Measurements from ENCODE around the gene TSPAN6. TPM values are rescaled to one million over a fixed set of nuclear protein-coding genes. Genes with fewer than 3 reads are reported as not detected.

The TSPAN6 gene
- total and polyA plus RNA-seq, 2 donors (not counting 3 experiments of a cell fraction or from before 2014, with no cell fraction given) = 43.1 to 65.5 TPM

DNA sequence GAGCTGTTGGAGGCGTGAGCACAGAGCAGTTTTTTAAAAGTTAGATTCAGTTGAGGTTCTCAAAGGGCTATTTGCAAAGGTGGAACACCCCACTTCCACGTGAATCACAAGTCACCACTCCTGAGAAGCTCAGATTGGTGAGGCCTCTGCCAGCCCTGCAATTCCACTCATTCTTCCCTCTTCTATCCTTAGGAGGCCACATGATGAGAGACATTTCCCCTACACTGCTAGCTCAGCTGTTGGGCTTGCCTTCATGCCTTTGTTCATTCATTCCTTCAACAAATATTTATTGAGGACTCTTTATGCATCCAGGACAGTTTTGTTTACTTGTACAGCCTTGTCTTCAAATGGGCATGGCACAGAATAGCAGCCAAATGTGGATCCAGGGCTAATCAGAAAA lies 11.1 kb upstream of the TSPAN6 start:
- no peak overlapping the region for H2AFZ ChIP-seq (ENCODE audit: low read depth, low read length)
- TF ChIP-seq GATA2 (IDR thresholded peaks at IDR 0.05; ENCODE audit: insufficient read depth, insufficient read length, low read depth, low read length) (no peak), EZH2 (IDR thresholded peaks at IDR 0.05; ENCODE audit: borderline replicate concordance, low read depth, low read length, severe bottlenecking) (no peak), FOS (IDR thresholded peaks at IDR 0.05; ENCODE audit: borderline replicate concordance, insufficient read depth, low read length) (no peak), JUN (IDR thresholded peaks at IDR 0.05; ENCODE audit: borderline replicate concordance, insufficient read depth, insufficient read length, low read depth) (no peak), MYC (IDR thresholded peaks at IDR 0.05; ENCODE audit: low read depth, low read length) (no peak), POLR2A (IDR thresholded peaks at IDR 0.05; ENCODE audit: low read depth, low read length) (no peak), POLR2AphosphoS5 (IDR thresholded peaks at IDR 0.05; ENCODE audit: insufficient read depth, low read depth, low read length) (no peak)
- TF ChIP-seq, protein P1, sequence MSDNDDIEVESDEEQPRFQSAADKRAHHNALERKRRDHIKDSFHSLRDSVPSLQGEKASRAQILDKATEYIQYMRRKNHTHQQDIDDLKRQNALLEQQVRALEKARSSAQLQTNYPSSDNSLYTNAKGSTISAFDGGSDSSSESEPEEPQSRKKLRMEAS (IDR thresholded peaks at IDR 0.05; ENCODE audit: insufficient read depth, insufficient read length) = no peak
- TF ChIP-seq, protein P2, sequence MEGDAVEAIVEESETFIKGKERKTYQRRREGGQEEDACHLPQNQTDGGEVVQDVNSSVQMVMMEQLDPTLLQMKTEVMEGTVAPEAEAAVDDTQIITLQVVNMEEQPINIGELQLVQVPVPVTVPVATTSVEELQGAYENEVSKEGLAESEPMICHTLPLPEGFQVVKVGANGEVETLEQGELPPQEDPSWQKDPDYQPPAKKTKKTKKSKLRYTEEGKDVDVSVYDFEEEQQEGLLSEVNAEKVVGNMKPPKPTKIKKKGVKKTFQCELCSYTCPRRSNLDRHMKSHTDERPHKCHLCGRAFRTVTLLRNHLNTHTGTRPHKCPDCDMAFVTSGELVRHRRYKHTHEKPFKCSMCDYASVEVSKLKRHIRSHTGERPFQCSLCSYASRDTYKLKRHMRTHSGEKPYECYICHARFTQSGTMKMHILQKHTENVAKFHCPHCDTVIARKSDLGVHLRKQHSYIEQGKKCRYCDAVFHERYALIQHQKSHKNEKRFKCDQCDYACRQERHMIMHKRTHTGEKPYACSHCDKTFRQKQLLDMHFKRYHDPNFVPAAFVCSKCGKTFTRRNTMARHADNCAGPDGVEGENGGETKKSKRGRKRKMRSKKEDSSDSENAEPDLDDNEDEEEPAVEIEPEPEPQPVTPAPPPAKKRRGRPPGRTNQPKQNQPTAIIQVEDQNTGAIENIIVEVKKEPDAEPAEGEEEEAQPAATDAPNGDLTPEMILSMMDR (IDR thresholded peaks at IDR 0.05; ENCODE audit: extremely low read depth in 1 of 2, insufficient read depth in 1 of 2, low read depth in 1 of 2, low read length in 2 of 2) = no peak
- dilution Hi-C loops (cut with MboI; ENCODE audit: extremely low pct_ligation_motif_present, low sequenced_read_pairs) (no loop called here), intact Hi-C loops (cut with micrococcal nuclease) (no loop called here)
- H3K9me1 ChIP-seq (replicated peaks; ENCODE audit: control insufficient read depth, extremely low read depth, insufficient read depth, low read length) = no peaks in the 10 kb centered on the region
- DNase-seq (ENCODE audit: low read depth, low spot score) = peak; percentile 21
- peaks cover 0 to 6% of the 10 kb centered on the region in 2 experiments for H3K36me3 ChIP-seq (ENCODE audit: control insufficient read depth in 2 of 2, extremely low read depth in 1 of 2, insufficient read depth in 2 of 2, low read length in 2 of 2)
- BruUV-seq (replicated peaks) = no TSS peak
- ChIA-PET CTCF (interaction anchor here (1.1 to 4.1 kb wide), 4 partner anchors 11 to 37 kb away, joined by 3 to 19 read pairs (median 6); partner anchors contain the start of gene TSPAN6), POLR2A (no interaction called here)
- H3K27me3 ChIP-seq (ENCODE audit: control insufficient read depth in 2 of 2, insufficient read depth in 2 of 2, low read length in 2 of 2) = no peaks in the 10 kb centered on the region
- peaks cover 61% of the 10 kb centered on the region for H3K79me2 ChIP-seq (ENCODE audit: control insufficient read depth, insufficient read depth, low read length)
- H3K9ac ChIP-seq (replicated peaks; ENCODE audit: extremely low read depth, insufficient read depth, low read length) = no peak overlapping the region
- H3K9me3 ChIP-seq (replicated peaks; ENCODE audit: control insufficient read depth, insufficient read depth, low read length) = no peaks in the 10 kb centered on the region
- H3K4me1 ChIP-seq (ENCODE audit: control insufficient read depth, extremely low read depth, insufficient read depth, low read length) = peaks cover 73% of the 10 kb centered on the region
- H4K20me1 ChIP-seq (replicated peaks; ENCODE audit: control insufficient read depth, extremely low read depth, insufficient read depth, low read length) = no peaks in the 10 kb centered on the region
- no peak overlapping the region for H3K4me3 ChIP-seq (replicated peaks in 1 of 3; ENCODE audit: insufficient read depth in 1 of 3, low read depth in 1 of 3, low read length in 3 of 3)
- peak overlapping the region; percentile 99 for H3K27ac ChIP-seq (ENCODE audit: insufficient read depth, low read depth, low read length)
- FAIRE-seq = no peak
- H3K4me2 ChIP-seq (ENCODE audit: insufficient read depth, low read length) = peak overlapping the region; percentile 28

Measured in endothelial cell of umbilical vein (primary cell).